K562 (cell line): ENCODE measurements around the gene CAMK1D. TPM values are rescaled to one million over a fixed set of nuclear protein-coding genes. Genes with fewer than 3 reads are reported as not detected.

ENCODE experiments used
- RNF219 ChIP-seq: fragments of 250-450 bp; sonication (Bioruptor Pico); IDR thresholded peaks from 2 replicates; pipeline ENCODE4 v1.5.0; 2022; ENCODE audit warnings: mild to moderate bottlenecking
- SRSF1 ChIP-seq: fragments of 200-400 bp; formaldehyde crosslinking; IDR thresholded peaks from 2 replicates; pipeline ENCODE4 v1.6.1; 2017; ENCODE audit warnings: mild to moderate bottlenecking, low read depth, low read length, moderate library complexity
- XRCC3 ChIP-seq: fragments of 450-650 bp; IDR thresholded peaks from 2 replicates; pipeline ENCODE4 v1.6.1; 2017; ENCODE audit warnings: mild to moderate bottlenecking, moderate library complexity
- ZNF140 ChIP-seq: fragments of 250-450 bp; sonication (Bioruptor Pico); IDR thresholded peaks from 2 replicates; pipeline ENCODE4 v1.8.0; 2021; ENCODE audit warnings: moderate library complexity, mild to moderate bottlenecking, inconsistent platforms
- ZNF174 ChIP-seq: fragments of 250-450 bp; sonication (Bioruptor Pico); IDR thresholded peaks from 2 replicates; pipeline ENCODE4 v1.4.0; 2020; ENCODE audit warnings: mild to moderate bottlenecking
- ZNF318 ChIP-seq, 2 experiments: fragments of 450-650 bp; IDR thresholded peaks; 2 replicates each; pipeline ENCODE4 v1.6.1; 2016; ENCODE audit warnings: mild to moderate bottlenecking in 2 of 2, borderline replicate concordance in 1 of 2, low read depth in 1 of 2, moderate library complexity in 1 of 2
- ZNF764 ChIP-seq: fragments of 250-450 bp; sonication (Bioruptor Pico); IDR thresholded peaks from 2 replicates; pipeline ENCODE4 v1.4.0; 2020; ENCODE audit warnings: low read depth, mild to moderate bottlenecking, moderate library complexity
- polyA plus RNA-seq, 8 experiments: library from polyadenylated mRNA; depleted of rRNA in 4 of 8; stranded (reverse) in 5 of 8; unstranded in 3 of 8; fragments of >200 nt; fragmentation: Nextera tagmentation in 2 of 8; fragmentation: Illumina TruSeq in 1 of 8; extraction: Ambion mirVana in 2 of 8; extraction: Trizol in 1 of 8; gene quantifications; 2 replicates each; pipeline versions ENCODE4 v1.2.1 to v1.2.3, GENCODE V29; 2011 to 2014; ENCODE audit warnings: inconsistent platforms in 1 of 8, missing spikeins in 1 of 8
- total RNA-seq, 7 experiments: library from RNA; depleted of rRNA in 6 of 7; stranded (reverse); fragments of >200 nt in 6 of 7; fragmentation: Illumina TruSeq in 2 of 7; extraction: Trizol in 2 of 7; gene quantifications; 2 replicates each; pipeline versions ENCODE4 v1.2.1 to v1.2.3, GENCODE V29; 2011 to 2021; ENCODE audit warnings: low replicate concordance in 1 of 7
- TF ChIP-seq, protein P1 (sequence below): sonication (generic); formaldehyde crosslinking; IDR thresholded peaks from 2 replicates; pipeline ENCODE4 v1.8.0; 2022; ENCODE audit warnings: mild to moderate bottlenecking, missing genetic modification reagents
- TF ChIP-seq, protein P2 (sequence below): fragments of 450-650 bp; IDR thresholded peaks from 2 replicates; pipeline ENCODE4 v1.6.1; 2017; ENCODE audit warnings: mild to moderate bottlenecking, moderate library complexity

The CAMK1D gene
- total and polyA plus RNA-seq, 9 of the 15 experiments (the other 6 are each of a cell fraction or from before 2014, with no cell fraction given): 0.12 to 0.24 (median 0.20) TPM; not detected in 5

DNA sequence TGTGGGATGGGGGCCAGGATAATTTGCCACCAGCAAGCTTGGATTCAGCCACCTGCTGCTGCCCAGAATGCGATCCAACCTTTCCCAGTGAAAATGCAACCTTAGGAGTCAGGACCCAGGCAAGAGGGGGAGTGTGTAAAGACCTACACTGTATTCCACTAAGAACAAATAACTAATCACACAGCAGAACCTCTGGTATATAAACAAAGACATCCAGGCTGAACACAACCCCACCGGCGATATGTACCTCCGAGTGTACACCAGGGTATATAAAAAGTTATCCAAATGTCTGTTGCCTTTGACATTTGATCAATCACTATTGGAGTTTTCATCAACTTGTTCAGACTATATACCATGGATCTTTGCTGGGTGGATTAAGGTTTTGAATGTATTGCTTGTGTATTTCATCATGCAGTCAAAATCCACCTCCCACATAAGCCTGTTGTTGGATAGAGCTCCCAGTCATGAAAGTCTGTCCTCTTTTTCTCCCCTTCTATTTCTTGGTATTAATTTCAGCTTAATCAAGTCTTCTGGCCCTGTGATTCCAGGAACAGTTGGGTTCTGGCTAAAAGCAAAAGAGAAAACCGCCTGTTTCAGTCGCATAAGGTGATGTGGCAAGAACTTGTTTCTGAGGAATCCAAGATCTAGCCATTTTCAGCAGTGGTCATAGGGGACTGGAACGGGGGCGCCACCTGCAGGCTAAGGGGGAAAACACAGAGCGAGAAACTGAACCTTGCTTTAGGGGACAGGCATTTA is 361.4 kb downstream of the CAMK1D start (continued):
- no peak for TF ChIP-seq XRCC3
- TF ChIP-seq ZNF140 (CRISPR knock-in tag): no peak
- TF ChIP-seq ZNF174: no peak
- TF ChIP-seq ZNF318 (IDR thresholded peaks at IDR 0.05; ENCODE audit: borderline replicate concordance in 1 of 2, low read depth in 1 of 2): no peak
- no peak for TF ChIP-seq SRSF1
- TF ChIP-seq, protein P1, sequence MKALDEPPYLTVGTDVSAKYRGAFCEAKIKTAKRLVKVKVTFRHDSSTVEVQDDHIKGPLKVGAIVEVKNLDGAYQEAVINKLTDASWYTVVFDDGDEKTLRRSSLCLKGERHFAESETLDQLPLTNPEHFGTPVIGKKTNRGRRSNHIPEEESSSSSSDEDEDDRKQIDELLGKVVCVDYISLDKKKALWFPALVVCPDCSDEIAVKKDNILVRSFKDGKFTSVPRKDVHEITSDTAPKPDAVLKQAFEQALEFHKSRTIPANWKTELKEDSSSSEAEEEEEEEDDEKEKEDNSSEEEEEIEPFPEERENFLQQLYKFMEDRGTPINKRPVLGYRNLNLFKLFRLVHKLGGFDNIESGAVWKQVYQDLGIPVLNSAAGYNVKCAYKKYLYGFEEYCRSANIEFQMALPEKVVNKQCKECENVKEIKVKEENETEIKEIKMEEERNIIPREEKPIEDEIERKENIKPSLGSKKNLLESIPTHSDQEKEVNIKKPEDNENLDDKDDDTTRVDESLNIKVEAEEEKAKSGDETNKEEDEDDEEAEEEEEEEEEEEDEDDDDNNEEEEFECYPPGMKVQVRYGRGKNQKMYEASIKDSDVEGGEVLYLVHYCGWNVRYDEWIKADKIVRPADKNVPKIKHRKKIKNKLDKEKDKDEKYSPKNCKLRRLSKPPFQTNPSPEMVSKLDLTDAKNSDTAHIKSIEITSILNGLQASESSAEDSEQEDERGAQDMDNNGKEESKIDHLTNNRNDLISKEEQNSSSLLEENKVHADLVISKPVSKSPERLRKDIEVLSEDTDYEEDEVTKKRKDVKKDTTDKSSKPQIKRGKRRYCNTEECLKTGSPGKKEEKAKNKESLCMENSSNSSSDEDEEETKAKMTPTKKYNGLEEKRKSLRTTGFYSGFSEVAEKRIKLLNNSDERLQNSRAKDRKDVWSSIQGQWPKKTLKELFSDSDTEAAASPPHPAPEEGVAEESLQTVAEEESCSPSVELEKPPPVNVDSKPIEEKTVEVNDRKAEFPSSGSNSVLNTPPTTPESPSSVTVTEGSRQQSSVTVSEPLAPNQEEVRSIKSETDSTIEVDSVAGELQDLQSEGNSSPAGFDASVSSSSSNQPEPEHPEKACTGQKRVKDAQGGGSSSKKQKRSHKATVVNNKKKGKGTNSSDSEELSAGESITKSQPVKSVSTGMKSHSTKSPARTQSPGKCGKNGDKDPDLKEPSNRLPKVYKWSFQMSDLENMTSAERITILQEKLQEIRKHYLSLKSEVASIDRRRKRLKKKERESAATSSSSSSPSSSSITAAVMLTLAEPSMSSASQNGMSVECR (CRISPR knock-in tag): no peak
- TF ChIP-seq, protein P2, sequence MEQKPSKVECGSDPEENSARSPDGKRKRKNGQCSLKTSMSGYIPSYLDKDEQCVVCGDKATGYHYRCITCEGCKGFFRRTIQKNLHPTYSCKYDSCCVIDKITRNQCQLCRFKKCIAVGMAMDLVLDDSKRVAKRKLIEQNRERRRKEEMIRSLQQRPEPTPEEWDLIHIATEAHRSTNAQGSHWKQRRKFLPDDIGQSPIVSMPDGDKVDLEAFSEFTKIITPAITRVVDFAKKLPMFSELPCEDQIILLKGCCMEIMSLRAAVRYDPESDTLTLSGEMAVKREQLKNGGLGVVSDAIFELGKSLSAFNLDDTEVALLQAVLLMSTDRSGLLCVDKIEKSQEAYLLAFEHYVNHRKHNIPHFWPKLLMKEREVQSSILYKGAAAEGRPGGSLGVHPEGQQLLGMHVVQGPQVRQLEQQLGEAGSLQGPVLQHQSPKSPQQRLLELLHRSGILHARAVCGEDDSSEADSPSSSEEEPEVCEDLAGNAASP: no peak
- no peak for TF ChIP-seq ZNF764 (CRISPR knock-in tag)
- TF ChIP-seq RNF219 (CRISPR knock-in tag): no peak
